AG04450 (cell line): ENCODE data around the gene KRTAP4-12. TPM values are rescaled to one million over a fixed set of nuclear protein-coding genes. Genes with fewer than 3 reads are reported as not detected.
"Not testable (repeated sequence)": the region's sequence is repeated elsewhere in the genome, so short reads cannot be mapped to it uniquely, and the experiment has no call there.

Source experiments
- CTCF ChIA-PET: fragments of 300-600, 350-600 bp; formaldehyde crosslinking; extraction: SDS; loops from one replicate; lab custom pipeline; 2022; ENCODE audit warnings: antibody characterized with exemption, inconsistent platforms; lab: Charles Lee
- POLR2A ChIA-PET: fragments of 350-600 bp; formaldehyde crosslinking; extraction: SDS; loops from one replicate; lab custom pipeline; 2021; ENCODE audit warnings: antibody characterized with exemption, inconsistent platforms; lab: Yijun Ruan, JAX
- DNase-seq: peaks from one replicate; pipeline ENCODE4 v3.0.0-alpha.2; 2011; ENCODE audit warnings: low read depth, low spot score
- H3K27ac ChIP-seq: one replicate; pipeline ENCODE4 v1.5.1; 2012; ENCODE audit warnings: low read depth, low read length, control low read depth
- H3K27me3 ChIP-seq: one replicate; pipeline ENCODE4 v1.6.0; 2012; ENCODE audit warnings: low read length; ENCODE audit not compliant: control insufficient read depth, insufficient read depth
- H3K4me3 ChIP-seq: 2 replicates; pipeline ENCODE4 v1.5.1; 2011; ENCODE audit warnings: mild to moderate bottlenecking, low read depth, low read length, control low read depth
- H3K9me3 ChIP-seq: 2 replicates; pipeline ENCODE4 v1.5.1; 2012; ENCODE audit warnings: low read length; ENCODE audit not compliant: control insufficient read depth, insufficient read depth
- CTCF ChIP-seq: IDR thresholded peaks from 2 replicates; pipeline ENCODE4 v1.5.1; 2011; ENCODE audit warnings: low read depth, low read length, control low read depth, inconsistent platforms
- polyA plus RNA-seq: library from polyadenylated mRNA; depleted of rRNA; stranded (reverse); fragments of >200 nt; gene quantifications from 2 replicates; pipeline ENCODE4 v1.2.3, GENCODE V29; 2011

KRTAP4-12 gene
- polyA plus RNA-seq, 1 experiment = not detected

- POLR2A ChIA-PET = no interaction called here
- Histone ChIP-seq H3K4me3 (no peak overlapping the region), H3K27ac (no peak overlapping the region), H3K27me3 (no peaks in the 10 kb centered on the region), H3K9me3 (no peaks in the 10 kb centered on the region)
- no peak for DNase-seq
- no peak for TF ChIP-seq CTCF
- CTCF ChIA-PET = no interaction called here
Observed at GRCh38 chr17:41111151-41111885, 12.7 kb downstream of the KRTAP4-12 start.

GRCh38 chr17:41108728-41109386 lies 15.1 kb downstream of the KRTAP4-12 start:
- ChIA-PET POLR2A (interaction anchor here (0.7 kb wide), 1 partner anchor 37 kb away, joined by 3 read pairs; no protein-coding TSS in a partner anchor), CTCF (interaction anchor here (1.5 kb wide), 1 partner anchor 18 kb away, joined by 3 read pairs; no protein-coding TSS in a partner anchor)
- DNase-seq, H3K9me3 ChIP-seq, H3K27me3 ChIP-seq, H3K4me3 ChIP-seq, H3K27ac ChIP-seq: not testable (repeated sequence)

- no peak overlapping the region for H3K27ac ChIP-seq
- no peak overlapping the region for H3K4me3 ChIP-seq
- CTCF ChIA-PET = interaction anchor here (0.7 to 1.5 kb wide), 2 partner anchors 17 to 540 kb away, joined by 3 to 4 read pairs; no protein-coding TSS in a partner anchor
- DNase-seq = no peak
- H3K27me3 ChIP-seq = no peaks in the 10 kb centered on the region
- H3K9me3 ChIP-seq = no peaks in the 10 kb centered on the region
- no peak for TF ChIP-seq CTCF
- POLR2A ChIA-PET = no interaction called here
Observed at GRCh38 chr17:41107941-41108450, 16.0 kb downstream of the KRTAP4-12 start.

GRCh38 chr17:41105347-41105746 lies 18.6 kb downstream of the KRTAP4-12 start, which contains the start of gene KRTAP4-9:
KRTAP4-9 (plus strand) TSS chr17:41105389; CDS start chr17:41105389, 0 bp downstream.
- H3K27ac ChIP-seq, H3K27me3 ChIP-seq, POLR2A ChIA-PET, CTCF ChIA-PET, DNase-seq, H3K4me3 ChIP-seq, H3K9me3 ChIP-seq: not testable (repeated sequence)

GRCh38 chr17:41104386-41105038 lies 19.5 kb downstream of the KRTAP4-12 start:
- POLR2A ChIA-PET, H3K27ac ChIP-seq, H3K9me3 ChIP-seq, H3K4me3 ChIP-seq, H3K27me3 ChIP-seq: not testable (repeated sequence)
- CTCF ChIA-PET = interaction anchor here (0.6 kb wide), 1 partner anchor 544 kb away, joined by 3 read pairs; no protein-coding TSS in a partner anchor
- peak; percentile 23 for DNase-seq

GRCh38 chr17:41103896-41104295 lies 20.1 kb downstream of the KRTAP4-12 start:
- no peaks in the 10 kb centered on the region for H3K9me3 ChIP-seq
- ChIA-PET POLR2A (no interaction called here), CTCF (interaction anchor here (0.6 kb wide), 1 partner anchor 545 kb away, joined by 3 read pairs; no protein-coding TSS in a partner anchor)
- no peaks in the 10 kb centered on the region for H3K27me3 ChIP-seq
- H3K4me3 ChIP-seq = no peak overlapping the region
- no peak overlapping the region for H3K27ac ChIP-seq
- no peak for DNase-seq
- TF ChIP-seq CTCF = no peak
